Ovary (tissue), 3 donors: ENCODE results near the gene NATD1.

Source experiments
- EP300 ChIP-seq: sonication (generic); formaldehyde crosslinking; IDR thresholded peaks from one replicate; pipeline ENCODE4 v1.6.1; 2017; ENCODE audit warnings: antibody characterized with exemption
- POLR2A ChIP-seq: fragments of 450-650 bp; IDR thresholded peaks from one replicate; pipeline ENCODE4 v1.6.1; 2017; ENCODE audit warnings: antibody characterized with exemption, mild to moderate bottlenecking, moderate library complexity
- TF ChIP-seq, protein P1 (sequence below), 3 donors: fragments of 450-650 bp in 2 of 3; fragments of 200-600 bp in 1 of 3; IDR thresholded peaks; one replicate each; pipeline versions ENCODE4 v1.5.1 to v1.8.0; 2016 to 2022; ENCODE audit warnings: antibody characterized with exemption in 3 of 3, mild to moderate bottlenecking in 1 of 3
- donor health status: DM: no; HTN: no; CAD: no.

GRCh38 chr17:21243516-21244303 lies 9.5 kb downstream of the NATD1 start:
- no peak for TF ChIP-seq POLR2A
- TF ChIP-seq, protein P1, sequence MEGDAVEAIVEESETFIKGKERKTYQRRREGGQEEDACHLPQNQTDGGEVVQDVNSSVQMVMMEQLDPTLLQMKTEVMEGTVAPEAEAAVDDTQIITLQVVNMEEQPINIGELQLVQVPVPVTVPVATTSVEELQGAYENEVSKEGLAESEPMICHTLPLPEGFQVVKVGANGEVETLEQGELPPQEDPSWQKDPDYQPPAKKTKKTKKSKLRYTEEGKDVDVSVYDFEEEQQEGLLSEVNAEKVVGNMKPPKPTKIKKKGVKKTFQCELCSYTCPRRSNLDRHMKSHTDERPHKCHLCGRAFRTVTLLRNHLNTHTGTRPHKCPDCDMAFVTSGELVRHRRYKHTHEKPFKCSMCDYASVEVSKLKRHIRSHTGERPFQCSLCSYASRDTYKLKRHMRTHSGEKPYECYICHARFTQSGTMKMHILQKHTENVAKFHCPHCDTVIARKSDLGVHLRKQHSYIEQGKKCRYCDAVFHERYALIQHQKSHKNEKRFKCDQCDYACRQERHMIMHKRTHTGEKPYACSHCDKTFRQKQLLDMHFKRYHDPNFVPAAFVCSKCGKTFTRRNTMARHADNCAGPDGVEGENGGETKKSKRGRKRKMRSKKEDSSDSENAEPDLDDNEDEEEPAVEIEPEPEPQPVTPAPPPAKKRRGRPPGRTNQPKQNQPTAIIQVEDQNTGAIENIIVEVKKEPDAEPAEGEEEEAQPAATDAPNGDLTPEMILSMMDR (IDR thresholded peaks at IDR 0.05) = no peak
- TF ChIP-seq EP300 = no peak
